WERI-Rb-1 (cell line): ENCODE measurements around the gene PDK4.
A peak's percentile ranks its signal among the peaks of the same experiment; 100 is the strongest.
"Not testable (repeated sequence)": the region's sequence is repeated elsewhere in the genome, so short reads cannot be mapped to it uniquely, and the experiment has no call there.

Experiments
- DNase-seq: peaks from one replicate; pipeline ENCODE4 v3.0.0-alpha.2; 2020
- H3K27ac ChIP-seq: fragments of 250-450 bp; sonication (Bioruptor Pico); 2 replicates; pipeline ENCODE4 v1.5.1; 2020; ENCODE audit warnings: mild to moderate bottlenecking, moderate library complexity
- H3K27me3 ChIP-seq: fragments of 250-450 bp; sonication (Bioruptor Pico); 2 replicates; pipeline ENCODE4 v1.5.1; 2021; ENCODE audit warnings: mild to moderate bottlenecking, low read depth, moderate library complexity; ENCODE audit not compliant: insufficient read depth, severe bottlenecking
- H3K36me3 ChIP-seq: fragments of 250-450 bp; sonication (Bioruptor Pico); 2 replicates; pipeline ENCODE4 v1.5.1; 2020; ENCODE audit warnings: mild to moderate bottlenecking, moderate library complexity
- H3K4me3 ChIP-seq: 2 replicates; pipeline ENCODE4 v1.5.1; 2011; ENCODE audit warnings: low read depth, mild to moderate bottlenecking, control low read depth, low read length
- H3K9me3 ChIP-seq: fragments of 250-450 bp; sonication (Bioruptor Pico); 2 replicates; pipeline ENCODE4 v1.5.1; 2021; ENCODE audit warnings: mild to moderate bottlenecking, moderate library complexity; ENCODE audit not compliant: severe bottlenecking
- CTCF ChIP-seq: IDR thresholded peaks from 2 replicates; pipeline ENCODE4 v1.5.1; 2011; ENCODE audit warnings: low read depth, mild to moderate bottlenecking, control low read depth, inconsistent platforms, low read length

The PDK4 gene

GRCh38 chr7:95609277-95609971, 13.1 kb upstream of the PDK4 start:
- no peaks in the 10 kb centered on the region for H3K36me3 ChIP-seq
- TF ChIP-seq CTCF = no peak
- peak overlapping the region; percentile 42 for H3K27ac ChIP-seq
- no peak for DNase-seq
- no peak overlapping the region for H3K4me3 ChIP-seq
- peaks cover 5% of the 10 kb centered on the region for H3K9me3 ChIP-seq
- H3K27me3 ChIP-seq = no peaks in the 10 kb centered on the region

- no peaks in the 10 kb centered on the region for H3K27me3 ChIP-seq
- peak; percentile 64 for DNase-seq
- H3K4me3 ChIP-seq = 0 out of 2 replicates have a peak overlapping the region, but pooled peaks have one; percentile 5
- no peak for TF ChIP-seq CTCF
- H3K36me3 ChIP-seq = no peaks in the 10 kb centered on the region
- H3K9me3 ChIP-seq = peaks cover 5% of the 10 kb centered on the region
- H3K27ac ChIP-seq = peak overlapping the region; percentile 42
These were observed 12.2 kb upstream of the PDK4 start for GRCh38 chr7:95608359-95609173.

GRCh38 chr7:95607561-95607960, 11.2 kb upstream of the PDK4 start:
- DNase-seq = no peak
- no peak for TF ChIP-seq CTCF
- Histone ChIP-seq H3K4me3 (no peak overlapping the region), H3K27ac (no peak overlapping the region), H3K27me3 (no peaks in the 10 kb centered on the region), H3K36me3 (no peaks in the 10 kb centered on the region), H3K9me3 (peaks cover 5% of the 10 kb centered on the region)

- Histone ChIP-seq H3K4me3 (no peak overlapping the region), H3K27ac (no peak overlapping the region), H3K36me3 (no peaks in the 10 kb centered on the region), H3K9me3 (peaks cover 5% of the 10 kb centered on the region), H3K27me3 (peaks cover 20% of the 10 kb centered on the region)
- TF ChIP-seq CTCF = no peak
- no peak for DNase-seq
These were observed 9.0 kb upstream of the PDK4 start for GRCh38 chr7:95605275-95605674.

- DNase-seq, H3K4me3 ChIP-seq, H3K36me3 ChIP-seq, H3K9me3 ChIP-seq, H3K27ac ChIP-seq: not testable (repeated sequence)
- peaks cover 20% of the 10 kb centered on the region for H3K27me3 ChIP-seq
These were observed 8.5 kb upstream of the PDK4 start for GRCh38 chr7:95604811-95605210.

GRCh38 chr7:95604397-95604796, 8.1 kb upstream of the PDK4 start:
- H3K27me3 ChIP-seq = peaks cover 20% of the 10 kb centered on the region
- not testable (repeated sequence) for H3K36me3 ChIP-seq, H3K27ac ChIP-seq, DNase-seq, H3K9me3 ChIP-seq, H3K4me3 ChIP-seq
